Measurements from ENCODE around the gene TTC12. TPM values are rescaled to one million over a fixed set of nuclear protein-coding genes. Genes with fewer than 3 reads are reported as not detected.

The TTC12 gene
- total and polyA plus RNA-seq, 2 of the 8 experiments (the other 6 are each of a cell fraction or from before 2014, with no cell fraction given) = 4.7 to 9.0 TPM

GRCh38 chr11:113372309-113372708, 57.9 kb downstream of the TTC12 start:
- TF ChIP-seq RAD21 (IDR thresholded peaks at IDR 0.05 in 1 of 2, conservative IDR thresholded peaks at IDR 0.05 in 1 of 2; ENCODE audit: low read depth in 2 of 2, low read length in 2 of 2) (0 out of 4 replicates have a peak, but pooled peaks of 1 of the 2 experiments have one; percentile 6), BACH1 (IDR thresholded peaks at IDR 0.05; ENCODE audit: low read length) (no peak)
- DNase-seq (ENCODE audit: low read depth in 1 of 2, low spot score in 2 of 2) (no peak), FAIRE-seq (no peak)
- Histone ChIP-seq H3K23me2 (ENCODE audit: low read depth, low read length) (no peaks in the 10 kb centered on the region; the same call in 1 of the 2 replicates), H3K36me3 (ENCODE audit: control insufficient read depth in 2 of 4, insufficient read depth in 4 of 4, low read length in 3 of 4) (no peaks in the 10 kb centered on the region), H3K56ac (replicated peaks; ENCODE audit: insufficient read length, low read depth, low read length) (no peak overlapping the region), H3K9me3 (ENCODE audit: insufficient read depth in 2 of 2, low read depth in 1 of 2, low read length in 1 of 2) (no peaks in the 10 kb centered on the region), H2AFZ (ENCODE audit: low read length) (no peak overlapping the region), H3K79me2 (ENCODE audit: control insufficient read depth in 1 of 2, insufficient read depth in 2 of 2, low read length in 2 of 2) (no peaks in the 10 kb centered on the region), H4K8ac (ENCODE audit: extremely low read depth, insufficient read depth, low read length) (no peak overlapping the region), H2BK12ac (ENCODE audit: low read depth, low read length) (no peak overlapping the region), H3K4ac (replicated peaks; ENCODE audit: insufficient read length, low read depth, low read length) (no peak overlapping the region), H2BK20ac (ENCODE audit: low read length) (no peak overlapping the region), H3K27ac (ENCODE audit: low read depth, low read length) (no peak overlapping the region), H4K5ac (ENCODE audit: insufficient read length, low read depth, low read length) (no peak overlapping the region), H2BK120ac (replicated peaks; ENCODE audit: low read depth, low read length) (no peak overlapping the region), H2BK15ac (ENCODE audit: low read length) (no peak overlapping the region), H2AK5ac (ENCODE audit: low read depth, low read length) (no peak overlapping the region), H4K91ac (replicated peaks; ENCODE audit: insufficient read length, low read length) (no peak overlapping the region), H2BK5ac (ENCODE audit: low read depth, low read length) (no peak overlapping the region), H3K14ac (ENCODE audit: insufficient read length) (no peak overlapping the region), H3K4me1 (replicated peaks in 1 of 4; ENCODE audit: control insufficient read depth in 3 of 4, insufficient read depth in 4 of 4, low read length in 3 of 4) (peaks cover 0 to 3% (median 0%) of the 10 kb centered on the region in 4 experiments; a peak in 1 of 7 replicates), H3K4me3 (ENCODE audit: extremely low read depth in 1 of 4, insufficient read depth in 2 of 4, low read depth in 3 of 4, low read length in 4 of 4) (no peak overlapping the region), H3K23ac (ENCODE audit: insufficient read length) (no peak overlapping the region), H3K4me2 (ENCODE audit: insufficient read depth in 1 of 2, low read depth in 2 of 2, low read length in 2 of 2) (no peak overlapping the region), H3K27me3 (replicated peaks in 1 of 4; ENCODE audit: control insufficient read depth in 3 of 4, extremely low read depth in 1 of 4, insufficient read depth in 3 of 4, low read length in 3 of 4) (no peaks in the 10 kb centered on the region), H3K18ac (ENCODE audit: extremely low read depth, low read length) (no peak overlapping the region), H3K79me1 (ENCODE audit: low read depth, low read length) (no peaks in the 10 kb centered on the region), H4K20me1 (replicated peaks in 1 of 2; ENCODE audit: control insufficient read depth in 1 of 2, insufficient read depth in 2 of 2, low read length in 2 of 2) (no peaks in the 10 kb centered on the region), H3K9ac (replicated peaks in 1 of 4; ENCODE audit: extremely low read depth in 1 of 4, low read depth in 3 of 4, low read length in 3 of 4) (no peak overlapping the region)
- POLR2A ChIA-PET (ENCODE audit: partially characterized antibody) = no interaction called here
- 87% methylated on average over 4 of the region's 4 CpGs; no CpG with 5 or more reads in 1 of the 2 experiments for WGBS, 2 experiments (ENCODE audit: extremely low coverage in 1 of 2, insufficient coverage in 1 of 2, insufficient read length in 1 of 2, insufficient replicate concordance in 2 of 2, low coverage in 1 of 2, low lambda C conversion rate in 2 of 2, missing lambda C conversion rate in 1 of 2)
- CTCF ChIA-PET (ENCODE audit: partially characterized antibody) = interaction anchor here (1.0 to 1.3 kb wide), 8 partner anchors 14 to 161 kb away, joined by 3 to 6 read pairs (median 4); no protein-coding TSS in a partner anchor
